PFSK-1 (cell line): ENCODE measurements around the gene ZNF609.

Experiments used
- FOXP2 ChIP-seq: optimal IDR thresholded peaks from 2 replicates; pipeline ENCODE3; 2011; ENCODE audit warnings: borderline replicate concordance, control low read depth, inconsistent platforms; ENCODE audit not compliant: insufficient read depth; ENCODE audit errors: extremely low read length, extremely low read depth
- POLR2AphosphoS5 ChIP-seq: IDR thresholded peaks from 2 replicates; pipeline ENCODE4 v1.6.1; 2012; ENCODE audit warnings: low read depth, mild to moderate bottlenecking, control low read depth, low read length, moderate library complexity
- SIN3A ChIP-seq: IDR thresholded peaks from 2 replicates; pipeline ENCODE4 v1.6.1; 2012; ENCODE audit warnings: mild to moderate bottlenecking, low read length, moderate library complexity, borderline replicate concordance; ENCODE audit not compliant: insufficient read depth
- TAF1 ChIP-seq: IDR thresholded peaks from 2 replicates; pipeline ENCODE4 v1.6.1; 2012; ENCODE audit warnings: low read length, control low read depth, borderline replicate concordance; ENCODE audit not compliant: insufficient read depth
- TF ChIP-seq, protein P1 (sequence below), 2 experiments: IDR thresholded peaks; 2 replicates each; pipeline versions ENCODE4 v1.6.1 to v1.8.0; 2011 to 2012; ENCODE audit warnings: low read depth in 2 of 2, low read length in 2 of 2, control low read depth in 1 of 2, inconsistent platforms in 1 of 2, mild to moderate bottlenecking in 1 of 2, moderate library complexity in 1 of 2; ENCODE audit not compliant: insufficient read depth in 1 of 2

Gene ZNF609

GRCh38 chr15:64617727-64618126 lies 157.3 kb downstream of the ZNF609 start:
- no peak for TF ChIP-seq FOXP2
- TF ChIP-seq, protein P1, sequence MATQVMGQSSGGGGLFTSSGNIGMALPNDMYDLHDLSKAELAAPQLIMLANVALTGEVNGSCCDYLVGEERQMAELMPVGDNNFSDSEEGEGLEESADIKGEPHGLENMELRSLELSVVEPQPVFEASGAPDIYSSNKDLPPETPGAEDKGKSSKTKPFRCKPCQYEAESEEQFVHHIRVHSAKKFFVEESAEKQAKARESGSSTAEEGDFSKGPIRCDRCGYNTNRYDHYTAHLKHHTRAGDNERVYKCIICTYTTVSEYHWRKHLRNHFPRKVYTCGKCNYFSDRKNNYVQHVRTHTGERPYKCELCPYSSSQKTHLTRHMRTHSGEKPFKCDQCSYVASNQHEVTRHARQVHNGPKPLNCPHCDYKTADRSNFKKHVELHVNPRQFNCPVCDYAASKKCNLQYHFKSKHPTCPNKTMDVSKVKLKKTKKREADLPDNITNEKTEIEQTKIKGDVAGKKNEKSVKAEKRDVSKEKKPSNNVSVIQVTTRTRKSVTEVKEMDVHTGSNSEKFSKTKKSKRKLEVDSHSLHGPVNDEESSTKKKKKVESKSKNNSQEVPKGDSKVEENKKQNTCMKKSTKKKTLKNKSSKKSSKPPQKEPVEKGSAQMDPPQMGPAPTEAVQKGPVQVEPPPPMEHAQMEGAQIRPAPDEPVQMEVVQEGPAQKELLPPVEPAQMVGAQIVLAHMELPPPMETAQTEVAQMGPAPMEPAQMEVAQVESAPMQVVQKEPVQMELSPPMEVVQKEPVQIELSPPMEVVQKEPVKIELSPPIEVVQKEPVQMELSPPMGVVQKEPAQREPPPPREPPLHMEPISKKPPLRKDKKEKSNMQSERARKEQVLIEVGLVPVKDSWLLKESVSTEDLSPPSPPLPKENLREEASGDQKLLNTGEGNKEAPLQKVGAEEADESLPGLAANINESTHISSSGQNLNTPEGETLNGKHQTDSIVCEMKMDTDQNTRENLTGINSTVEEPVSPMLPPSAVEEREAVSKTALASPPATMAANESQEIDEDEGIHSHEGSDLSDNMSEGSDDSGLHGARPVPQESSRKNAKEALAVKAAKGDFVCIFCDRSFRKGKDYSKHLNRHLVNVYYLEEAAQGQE (IDR thresholded peaks at IDR 0.05; ENCODE audit: insufficient read depth in 1 of 2, low read depth in 2 of 2, low read length in 2 of 2) = no peak
- no peak for TF ChIP-seq TAF1
- TF ChIP-seq SIN3A = no peak
- TF ChIP-seq POLR2AphosphoS5 = no peak

DNA sequence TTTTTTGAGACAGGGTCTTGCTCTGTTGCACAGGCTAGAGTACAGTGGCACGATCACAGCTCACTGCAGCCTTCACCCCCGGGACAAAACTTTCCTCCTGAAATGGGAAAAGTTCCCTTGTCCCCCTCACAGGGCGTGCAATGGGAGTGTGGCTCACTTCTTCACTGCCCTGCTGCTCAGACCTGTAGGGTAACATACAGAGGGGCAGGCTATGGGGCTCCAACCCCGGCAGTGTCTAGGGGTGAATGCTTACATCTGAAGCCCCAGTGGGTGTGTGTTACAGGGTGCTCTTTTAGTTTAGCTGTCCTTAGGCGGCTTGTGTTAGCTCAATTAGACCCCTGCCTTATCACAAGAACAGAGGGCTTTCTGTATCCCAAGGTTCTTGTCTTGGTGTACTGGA lies 157.8 kb downstream of the ZNF609 start:
- TF ChIP-seq POLR2AphosphoS5 (no peak), TAF1 (no peak), SIN3A (no peak), FOXP2 (no peak)
- TF ChIP-seq, protein P1 (IDR thresholded peaks at IDR 0.05; ENCODE audit: insufficient read depth in 1 of 2, low read depth in 2 of 2, low read length in 2 of 2) = no peak

- TF ChIP-seq SIN3A (no peak), FOXP2 (no peak), POLR2AphosphoS5 (no peak), TAF1 (no peak)
- TF ChIP-seq, protein P1 (IDR thresholded peaks at IDR 0.05; ENCODE audit: insufficient read depth in 1 of 2, low read depth in 2 of 2, low read length in 2 of 2) = no peak
These were observed 158.2 kb downstream of the ZNF609 start for GRCh38 chr15:64618540-64618939.

GRCh38 chr15:64619880-64620839 lies 159.8 kb downstream of the ZNF609 start:
- no peak for TF ChIP-seq SIN3A
- TF ChIP-seq FOXP2 = no peak
- TF ChIP-seq TAF1 = no peak
- TF ChIP-seq, protein P1 (IDR thresholded peaks at IDR 0.05; ENCODE audit: insufficient read depth in 1 of 2, low read depth in 2 of 2, low read length in 2 of 2) = no peak
- TF ChIP-seq POLR2AphosphoS5 = no peak
